Measurements from ENCODE around the gene NSF.
"Not testable (repeated sequence)": the region's sequence is repeated elsewhere in the genome, so short reads cannot be mapped to it uniquely, and the experiment has no call there.

- not testable (repeated sequence) for TF ChIP-seq CTCF (IDR thresholded peaks at IDR 0.05; ENCODE audit: insufficient read depth, low read length); POLR2AphosphoS5 (IDR thresholded peaks at IDR 0.05; ENCODE audit: low read depth); REST (IDR thresholded peaks at IDR 0.05; ENCODE audit: insufficient replicate concordance, low read depth); GABPA (IDR thresholded peaks at IDR 0.05; ENCODE audit: low read depth); SPI1 (IDR thresholded peaks at IDR 0.05; ENCODE audit: borderline replicate concordance, low read depth)
Observed at GRCh38 chr17:46665969-46666368, 75.5 kb downstream of the NSF start.

Measured in HL-60 (cell line).